Measurements from ENCODE around the gene HOXC6.

HOXC6 gene

GRCh38 chr12:54000116-54001114 is 27.8 kb upstream of the HOXC6 start, which contains the start of gene HOXC9:
Gene HOXC9, plus strand, starts transcription at chr12:54000161. Its CDS starts 28 bp downstream, at chr12:54000189.
- no peak for DNase-seq (ENCODE audit: extremely low read depth, low read depth)
- H3K4me3 ChIP-seq (replicated peaks; ENCODE audit: low read depth, low read length), result peak within 1 kb of the TSS; percentile 67
- no peak for TF ChIP-seq CTCF (IDR thresholded peaks at IDR 0.05; ENCODE audit: low read depth, low read length, missing control alignments)

DNA sequence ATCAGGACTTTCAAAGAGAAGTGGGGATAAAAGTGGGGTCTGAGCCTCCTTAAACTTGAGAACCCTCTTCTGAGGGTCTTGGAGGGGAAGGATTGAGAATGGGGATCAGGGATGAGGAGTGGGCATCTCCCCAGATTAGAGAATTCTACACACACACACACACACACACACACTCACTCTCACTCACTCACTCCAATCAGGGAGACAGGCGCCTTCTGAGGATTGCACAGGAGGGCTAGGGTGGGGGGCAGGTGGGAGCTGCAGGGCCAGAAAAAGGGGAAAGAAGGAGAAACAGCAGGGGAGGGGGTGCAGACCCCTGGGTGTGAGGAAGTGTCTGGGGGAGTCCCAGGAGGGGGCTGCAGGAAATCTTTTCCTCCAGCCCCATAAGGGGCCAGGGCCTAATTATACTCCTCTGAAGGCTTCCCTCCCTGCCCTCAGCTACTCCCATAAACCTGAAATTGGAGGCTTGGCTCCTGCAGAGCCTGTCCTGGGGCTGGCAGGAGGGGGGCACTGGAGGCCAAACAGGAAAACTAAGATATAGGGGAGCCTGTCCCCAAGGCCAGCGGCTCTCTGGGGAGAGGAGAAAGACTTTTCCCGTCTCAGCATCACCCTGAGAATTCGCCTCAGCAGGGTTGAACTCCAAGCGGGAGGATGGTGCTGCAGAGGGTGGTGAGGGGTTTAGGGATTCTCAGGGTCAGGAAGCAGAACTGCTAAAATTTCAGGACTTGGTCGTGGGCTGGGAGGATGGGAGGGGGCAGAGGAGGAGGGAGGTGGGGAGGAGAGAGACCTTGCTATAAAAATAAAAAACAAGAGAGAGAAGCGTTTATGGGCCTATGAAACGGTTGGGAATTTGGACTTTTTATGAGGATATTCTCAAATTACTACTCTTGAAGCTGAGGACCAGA is 26.7 kb upstream of the HOXC6 start:
- DNase-seq (ENCODE audit: extremely low read depth, low read depth), result no peak
- peak overlapping the region; percentile 67 for H3K4me3 ChIP-seq (replicated peaks; ENCODE audit: low read depth, low read length)
- TF ChIP-seq CTCF (IDR thresholded peaks at IDR 0.05; ENCODE audit: low read depth, low read length, missing control alignments), result no peak

GRCh38 chr12:54002278-54002914 is 25.8 kb upstream of the HOXC6 start:
- DNase-seq (ENCODE audit: extremely low read depth, low read depth), result no peak
- H3K4me3 ChIP-seq (replicated peaks; ENCODE audit: low read depth, low read length), result no peak overlapping the region
- TF ChIP-seq CTCF (IDR thresholded peaks at IDR 0.05; ENCODE audit: low read depth, low read length, missing control alignments), result no peak

DNA sequence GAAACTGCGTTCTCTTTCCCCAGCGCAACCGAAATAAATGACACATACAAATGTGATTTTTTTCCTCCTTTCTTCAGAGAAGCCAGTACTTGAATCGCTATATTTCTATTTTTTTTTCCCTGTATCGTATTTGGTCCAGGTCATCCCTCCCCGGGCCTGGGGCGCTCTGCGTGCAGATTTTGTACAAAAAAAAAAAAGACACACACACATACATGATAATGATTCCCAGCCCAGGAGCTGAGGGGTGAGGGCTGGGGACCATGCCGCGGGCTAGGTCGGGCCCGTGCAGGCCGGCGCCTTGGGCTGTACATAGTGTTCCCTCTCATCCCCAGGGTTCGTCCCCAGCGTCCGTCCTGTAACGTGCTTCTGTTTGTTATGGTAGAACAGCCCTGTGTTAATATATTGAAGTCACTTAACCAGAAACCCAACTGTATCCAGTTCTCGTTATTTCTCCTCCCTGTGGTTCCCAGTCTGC is 25.3 kb upstream of the HOXC6 start:
- no peak overlapping the region for H3K4me3 ChIP-seq (replicated peaks; ENCODE audit: low read depth, low read length)
- DNase-seq (ENCODE audit: extremely low read depth, low read depth), result no peak
- TF ChIP-seq CTCF (IDR thresholded peaks at IDR 0.05; ENCODE audit: low read depth, low read length, missing control alignments), result no peak

- TF ChIP-seq CTCF (IDR thresholded peaks at IDR 0.05; ENCODE audit: low read depth, low read length, missing control alignments), result no peak
- no peak for DNase-seq (ENCODE audit: extremely low read depth, low read depth)
- H3K4me3 ChIP-seq (replicated peaks; ENCODE audit: low read depth, low read length), result no peak overlapping the region
These were observed 24.6 kb upstream of the HOXC6 start for GRCh38 chr12:54003625-54004024.
